Activated CD4-positive, alpha-beta T cell treated with anti-CD3 and anti-CD28 coated beads for 1 hour (primary cell): ENCODE results near the gene PAX6.

Experiments used
- DNase-seq: peaks from one replicate; pipeline ENCODE4 v3.0.0-alpha.2; 2020

PAX6 gene

DNA sequence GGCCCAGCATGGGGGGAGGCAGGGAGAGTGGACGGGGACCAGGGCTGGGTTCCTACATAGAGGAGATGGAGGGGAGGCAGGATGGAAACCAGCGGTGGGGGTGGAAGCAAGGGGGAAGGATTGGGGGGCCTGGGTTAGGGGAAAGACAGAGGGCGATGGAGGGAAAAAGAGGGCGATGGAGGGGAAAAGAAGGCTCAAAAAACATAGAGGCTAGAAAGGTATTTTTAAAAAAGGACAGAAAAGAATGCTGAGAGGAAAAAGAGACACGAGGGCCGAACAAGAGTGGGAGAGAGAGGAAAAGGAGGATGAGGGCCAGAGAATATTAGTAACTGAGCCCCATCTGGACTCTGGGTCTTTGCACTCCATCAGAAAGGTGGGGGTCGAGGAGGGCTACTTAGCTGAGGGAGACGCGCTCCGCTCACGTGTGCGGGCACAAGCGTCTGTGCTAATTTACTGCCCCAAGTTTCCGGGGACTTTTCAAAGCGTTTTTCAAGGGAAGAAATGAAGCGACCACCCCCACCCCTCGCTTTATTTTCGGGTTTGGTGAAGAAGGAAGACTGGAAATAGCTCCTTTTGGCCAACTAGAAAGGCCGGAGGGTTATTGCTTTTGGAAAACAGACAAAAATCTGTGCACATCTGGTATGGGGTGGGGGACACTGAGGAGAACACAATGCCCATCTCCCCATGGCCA lies 14.5 kb downstream of the PAX6 start:
- DNase-seq, result no peak

DNA sequence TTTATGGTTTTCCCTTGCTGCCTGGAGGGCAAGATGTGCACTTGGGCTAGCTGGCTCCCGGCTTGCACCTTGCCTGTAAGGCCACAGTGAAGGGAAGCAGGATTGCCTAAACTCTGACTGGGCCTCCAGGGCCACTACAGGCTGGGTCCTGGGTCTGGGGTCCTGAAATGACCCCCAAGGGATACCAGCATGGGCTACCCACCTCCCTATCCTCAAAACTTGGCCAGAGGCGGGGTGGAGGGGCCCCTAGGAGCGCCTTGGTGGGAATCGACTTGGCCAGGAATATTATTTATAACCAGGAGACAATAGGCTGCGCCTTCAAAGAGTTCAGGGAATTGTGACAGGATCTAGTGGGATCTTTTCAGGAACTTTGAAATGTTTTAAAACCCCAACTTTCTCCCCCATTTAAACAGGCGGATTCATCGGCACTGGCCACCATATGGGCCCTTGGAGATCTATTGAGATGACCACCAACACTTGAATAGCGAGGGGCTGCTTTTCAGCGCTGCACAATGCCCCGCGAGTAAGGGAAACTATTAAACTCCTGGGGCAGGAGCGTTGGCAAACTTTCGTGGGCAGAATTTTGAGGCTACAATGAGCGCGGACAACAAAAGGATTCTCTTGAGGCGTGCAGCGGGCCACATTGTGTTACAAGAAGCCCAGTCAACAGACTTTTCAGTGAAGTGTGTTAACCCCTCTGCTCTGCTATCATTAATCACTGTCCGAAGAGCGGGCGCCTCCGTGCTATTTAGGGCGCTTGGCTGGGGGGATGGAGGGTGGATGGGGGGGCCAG lies 15.2 kb downstream of the PAX6 start:
- DNase-seq, result no peak

DNA sequence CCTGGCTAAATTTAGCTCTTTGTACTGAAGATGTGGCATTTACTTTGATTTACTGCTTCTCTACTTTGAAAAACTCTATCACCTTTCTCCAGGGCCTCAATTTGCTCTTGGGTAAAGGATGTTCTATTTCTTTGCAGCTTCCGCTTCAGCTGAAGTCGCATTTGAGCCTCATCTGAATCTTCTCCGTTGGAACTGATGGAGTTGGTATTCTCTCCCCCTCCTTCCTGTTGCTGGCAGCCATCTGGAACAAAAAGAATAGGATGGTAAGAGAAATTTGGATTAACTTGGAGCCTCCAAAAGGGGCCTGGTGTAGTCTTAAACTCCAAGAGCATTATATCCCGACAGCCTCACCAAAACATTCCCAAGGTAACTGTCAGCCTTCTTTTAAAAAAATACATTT lies 16.6 kb downstream of the PAX6 start:
- DNase-seq, result no peak

DNA sequence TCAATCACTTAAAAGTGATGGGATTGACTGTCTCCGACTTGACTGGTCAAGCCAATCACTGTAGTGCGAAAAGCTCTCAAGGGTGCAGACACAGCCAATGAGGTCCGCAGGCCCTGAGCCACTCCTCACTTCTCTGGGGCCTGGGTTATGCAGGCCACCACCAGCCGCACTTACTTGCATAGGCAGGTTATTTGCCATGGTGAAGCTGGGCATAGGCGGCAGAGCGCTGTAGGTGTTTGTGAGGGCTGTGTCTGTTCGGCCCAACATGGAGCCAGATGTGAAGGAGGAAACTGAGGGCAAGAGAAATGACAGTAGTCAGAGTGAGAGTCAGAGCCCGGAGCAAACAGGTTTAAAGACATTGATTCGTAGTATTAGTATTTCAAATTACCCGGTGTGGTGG lies 17.9 kb downstream of the PAX6 start:
- DNase-seq, result no peak

DNA sequence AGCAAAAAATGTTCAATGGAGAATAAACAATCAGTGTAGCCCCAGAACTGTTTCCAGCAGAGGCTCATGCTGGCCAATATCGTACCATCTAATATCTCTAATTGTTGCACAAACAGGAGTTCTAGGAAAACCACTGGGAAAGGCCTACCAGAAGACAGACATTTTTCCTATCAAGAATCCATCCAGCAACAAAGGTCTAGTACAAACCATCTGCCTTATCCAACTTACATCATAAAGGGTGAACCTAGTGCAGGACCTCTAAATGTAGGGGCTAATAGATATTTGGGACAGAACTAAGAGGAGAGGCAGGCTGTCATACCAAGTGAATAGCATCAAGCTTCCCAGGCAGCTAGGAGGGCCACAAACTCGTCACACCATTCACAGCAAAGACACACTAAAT lies 18.7 kb downstream of the PAX6 start:
- no peak for DNase-seq

DNA sequence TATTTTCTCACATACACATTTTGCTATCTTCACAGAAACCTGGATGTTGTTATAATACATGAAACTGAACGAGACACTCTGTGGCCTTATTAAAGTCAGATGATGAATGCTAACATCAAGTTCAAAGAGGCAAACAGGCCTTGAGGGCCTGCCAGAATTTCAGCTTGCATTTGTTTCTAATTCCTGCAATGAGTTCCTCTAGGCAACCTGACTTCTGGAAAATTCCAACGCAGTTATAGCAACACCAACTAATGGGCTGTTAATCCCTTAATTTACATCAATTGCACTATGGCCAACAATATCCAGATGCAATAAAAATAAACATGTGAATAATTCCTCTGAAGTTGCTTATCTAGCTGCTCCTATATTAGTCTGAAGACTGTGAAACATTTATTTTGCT lies 19.1 kb downstream of the PAX6 start:
- no peak for DNase-seq

DNA sequence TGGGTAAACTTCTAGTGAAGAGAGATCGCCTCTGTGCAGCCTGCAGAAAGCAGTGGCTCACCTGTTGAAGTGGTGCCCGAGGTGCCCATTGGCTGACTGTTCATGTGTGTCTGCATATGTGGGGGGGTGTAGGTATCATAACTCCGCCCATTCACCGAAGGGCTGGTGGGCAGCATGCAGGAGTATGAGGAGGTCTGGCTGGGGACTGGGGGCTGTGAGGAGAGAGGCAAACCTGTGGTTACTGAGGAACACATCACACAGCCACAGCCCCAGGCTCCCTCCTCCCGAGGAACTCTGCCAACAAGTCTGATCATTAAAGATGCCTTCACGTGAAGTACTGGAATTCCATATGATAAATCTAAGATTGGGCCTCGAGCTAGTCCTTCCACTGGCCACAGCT lies 20.5 kb downstream of the PAX6 start:
- DNase-seq, result no peak

DNA sequence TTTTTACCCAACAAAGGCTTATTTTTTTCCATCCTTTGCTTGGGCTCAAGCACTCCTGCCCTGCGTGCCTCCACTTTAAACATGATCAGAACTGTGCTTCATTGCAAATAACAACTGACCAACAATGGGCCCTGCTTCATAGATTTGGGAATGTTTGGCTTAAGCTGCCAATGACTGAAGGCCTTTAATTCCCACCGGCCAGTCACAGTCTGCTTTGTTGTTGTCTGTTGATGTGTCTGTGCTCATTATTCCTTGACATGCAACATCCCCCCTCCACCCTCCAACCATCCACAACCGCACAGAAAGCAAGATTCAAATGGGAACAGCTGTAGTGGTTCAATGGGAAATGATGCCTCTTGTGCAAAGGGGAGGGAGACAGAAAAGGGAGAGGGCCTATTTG lies 23.0 kb downstream of the PAX6 start:
- DNase-seq, result no peak

DNA sequence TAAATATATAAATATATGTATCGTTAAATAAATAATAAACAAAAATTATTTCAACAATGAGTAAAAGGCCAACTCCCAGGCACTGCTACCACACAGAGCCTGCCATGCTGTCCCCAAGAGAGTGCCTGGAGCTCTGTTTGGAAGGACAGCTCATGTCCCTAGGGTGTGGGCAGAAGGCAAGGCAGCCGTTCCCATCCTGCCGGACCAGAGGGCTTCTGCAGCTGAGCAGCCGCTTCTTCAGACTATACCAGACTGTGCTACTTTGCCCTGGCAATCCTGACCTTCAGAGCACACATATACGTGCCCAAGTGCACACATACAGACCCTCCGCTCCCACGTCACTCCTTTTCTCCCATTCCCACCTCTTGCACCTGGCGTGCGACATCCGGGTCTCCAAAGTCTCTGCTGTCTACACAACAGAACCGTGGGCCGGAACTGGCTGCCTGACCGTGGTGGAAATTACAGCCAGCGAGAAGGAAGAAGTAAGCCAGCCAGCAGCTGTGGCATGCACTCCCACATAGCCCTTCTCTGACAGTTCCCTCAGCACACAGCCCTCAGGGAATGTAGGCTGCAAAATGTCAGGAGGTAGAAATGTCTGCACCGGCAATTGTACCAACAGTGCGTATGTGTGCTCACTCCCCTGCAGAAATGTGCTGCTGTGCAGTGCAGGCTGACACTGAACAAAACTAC lies 24.0 kb downstream of the PAX6 start:
- DNase-seq, result no peak

DNA sequence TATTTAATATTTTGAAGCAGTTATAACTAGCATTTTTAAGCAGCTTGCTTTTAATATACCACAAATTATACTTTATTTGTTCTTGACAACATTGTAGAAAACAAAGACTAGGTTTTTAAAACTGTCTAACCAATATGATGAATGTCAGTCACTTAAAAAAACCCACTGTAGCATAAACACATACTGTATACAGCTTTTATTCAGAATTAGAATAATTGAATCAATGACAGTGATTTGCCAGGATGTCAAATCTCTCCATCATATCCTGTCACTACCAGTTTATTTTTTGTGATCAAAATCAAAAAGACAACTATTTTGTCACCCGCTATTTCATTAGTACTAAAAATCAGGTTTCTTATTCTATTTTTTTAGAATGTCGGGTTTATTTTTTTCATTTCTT lies 26.5 kb downstream of the PAX6 start:
- DNase-seq, result no peak

DNA sequence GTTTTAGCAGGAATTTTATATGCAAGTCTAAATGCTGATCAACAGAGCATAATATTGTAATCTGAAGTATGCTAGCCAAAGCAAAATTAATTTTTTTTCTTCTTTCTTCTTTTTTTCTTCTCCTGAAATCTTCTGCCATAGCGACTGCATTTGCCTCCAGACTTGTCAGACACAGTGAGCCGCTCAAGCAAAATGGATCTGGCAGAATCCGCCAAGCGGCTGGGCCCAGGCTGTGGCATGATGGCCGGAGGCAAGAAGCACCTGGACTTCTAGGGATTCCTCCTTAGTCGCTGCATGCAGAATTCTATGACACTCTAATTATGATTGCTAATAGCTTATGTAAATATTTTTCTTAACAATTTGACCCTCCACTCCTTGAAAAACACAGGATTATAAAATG lies 27.9 kb downstream of the PAX6 start:
- DNase-seq, result no peak

DNA sequence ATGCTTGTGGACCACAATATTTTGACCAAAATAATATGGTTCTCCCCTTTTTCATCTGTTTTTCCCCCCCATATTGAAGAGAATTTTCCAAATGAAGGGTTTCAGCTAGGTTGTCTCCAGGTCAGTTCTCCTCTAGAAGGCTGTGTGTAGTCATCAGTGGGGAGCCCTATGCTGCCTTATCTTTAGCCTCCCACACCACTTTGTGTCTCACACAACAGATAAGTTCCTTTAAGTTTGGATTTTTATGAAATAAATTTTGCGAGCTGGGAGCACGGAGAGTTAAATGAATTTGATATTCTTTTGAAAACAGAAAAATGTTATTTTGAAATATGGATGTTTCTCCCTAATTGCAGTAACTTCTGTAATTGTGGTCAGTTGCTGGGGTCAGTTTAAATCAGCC lies 28.9 kb downstream of the PAX6 start:
- DNase-seq, result no peak

DNA sequence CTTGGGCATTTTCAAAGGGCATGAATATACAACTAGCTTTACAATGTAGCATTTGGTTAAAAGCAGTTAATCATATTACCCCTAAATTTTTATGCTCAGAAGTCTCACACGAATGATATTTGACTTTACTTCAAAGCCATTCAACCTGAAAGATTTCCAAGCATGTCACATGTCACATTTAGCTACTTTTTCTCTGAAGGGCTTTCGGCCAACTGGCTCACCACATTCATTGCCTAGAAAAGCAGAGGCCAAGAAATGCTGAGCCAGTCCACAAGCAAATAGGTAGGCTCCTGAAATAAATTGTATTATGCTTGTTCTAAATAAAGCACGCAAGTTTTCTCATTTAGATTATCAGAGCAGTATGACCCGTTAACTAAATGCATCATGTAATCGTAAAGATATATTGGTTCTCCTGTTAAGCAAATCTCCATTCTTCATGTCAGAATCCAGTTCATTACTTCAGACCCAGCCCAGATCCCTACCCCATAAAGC lies 30.6 kb downstream of the PAX6 start:
- no peak for DNase-seq

DNA sequence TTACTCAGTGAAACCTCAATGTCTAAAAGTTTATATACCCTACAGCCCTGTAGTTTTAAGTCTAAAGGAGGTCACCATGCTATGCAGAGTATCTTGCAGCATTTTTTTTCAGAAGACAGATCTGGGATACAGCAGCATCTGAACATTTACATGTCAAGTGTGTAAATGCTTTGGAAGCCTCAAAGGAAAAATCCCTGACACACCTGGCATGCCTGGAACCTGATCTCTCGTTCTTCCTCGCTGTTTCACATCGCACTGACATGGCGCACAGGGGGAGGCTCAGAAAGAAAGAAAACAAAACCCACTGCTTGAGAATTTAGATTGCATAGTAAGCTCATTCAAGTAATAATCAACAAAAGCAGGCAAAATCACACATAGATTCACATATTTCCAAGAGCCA lies 31.0 kb downstream of the PAX6 start:
- DNase-seq, result no peak

DNA sequence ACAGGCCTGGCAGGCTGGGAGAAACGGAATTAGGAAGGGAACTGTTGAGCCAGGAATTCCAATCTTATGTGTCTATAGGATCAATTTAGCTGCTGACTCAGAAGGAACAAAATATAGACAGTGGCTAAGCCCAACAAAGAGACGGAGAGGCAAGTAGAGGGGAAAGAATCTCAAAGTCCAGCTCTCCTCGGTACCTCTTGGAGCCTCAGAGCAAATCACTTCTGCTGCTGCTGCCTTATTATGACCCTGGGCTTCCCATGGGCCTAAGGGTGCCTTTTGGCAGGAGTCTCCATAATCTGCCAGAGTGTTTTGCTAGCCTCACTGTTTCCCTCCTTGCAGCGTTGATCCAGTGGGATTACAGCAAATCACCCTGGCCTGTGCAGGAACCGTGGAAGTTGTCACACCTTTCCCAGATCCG lies 31.7 kb downstream of the PAX6 start:
- no peak for DNase-seq

DNA sequence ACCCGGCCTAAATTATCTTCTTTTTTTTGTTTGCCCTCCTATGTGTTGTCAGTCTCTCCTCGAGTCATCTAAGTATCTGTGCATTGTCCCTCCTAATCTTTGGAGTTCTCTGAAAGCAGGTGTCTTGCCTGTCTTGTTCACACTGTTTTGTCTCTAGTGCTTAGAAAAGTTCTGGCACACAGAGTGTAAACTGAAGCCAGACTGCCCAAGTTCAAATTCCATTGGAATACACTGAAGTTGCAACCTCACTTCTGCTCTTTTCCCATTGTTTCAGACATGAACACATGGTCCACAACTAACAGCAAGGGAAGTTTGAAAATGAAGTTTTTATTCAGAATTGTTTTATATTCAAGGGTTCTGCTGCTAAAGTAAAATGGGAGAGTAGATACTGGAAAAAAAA lies 38.7 kb downstream of the PAX6 start:
- no peak for DNase-seq

DNA sequence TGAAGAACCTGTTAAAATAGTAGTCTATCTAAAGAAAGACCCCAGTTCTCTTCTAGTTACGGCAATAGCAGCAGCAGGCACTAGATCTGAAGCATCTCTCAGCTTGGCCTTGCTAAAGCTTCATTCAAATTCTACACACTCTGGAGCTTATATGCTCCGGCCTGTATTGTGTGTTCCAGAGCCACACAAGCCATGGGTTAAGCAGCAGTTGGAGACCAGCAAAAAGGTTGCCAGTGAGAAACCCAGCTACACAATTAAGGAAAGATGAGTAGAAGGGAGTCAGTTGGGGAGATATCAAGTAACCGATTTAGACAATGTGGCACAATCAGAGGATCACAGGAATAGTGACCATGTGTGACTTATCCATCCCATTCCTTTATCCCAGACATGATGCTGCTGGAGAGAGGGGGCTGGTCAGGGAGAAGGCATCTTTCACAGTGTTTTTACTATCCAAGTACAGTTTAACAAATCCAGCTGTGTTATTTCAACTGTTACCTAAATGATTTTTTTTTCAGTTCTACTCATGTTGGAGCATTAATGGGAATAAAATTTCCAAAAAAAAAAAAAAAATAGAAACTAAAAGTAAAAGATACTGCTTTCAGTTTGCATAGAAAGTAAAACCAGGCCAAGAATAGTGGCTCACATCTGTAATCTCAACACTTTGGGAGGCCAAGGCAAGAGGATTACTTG lies 41.0 kb downstream of the PAX6 start:
- DNase-seq, result no peak

DNA sequence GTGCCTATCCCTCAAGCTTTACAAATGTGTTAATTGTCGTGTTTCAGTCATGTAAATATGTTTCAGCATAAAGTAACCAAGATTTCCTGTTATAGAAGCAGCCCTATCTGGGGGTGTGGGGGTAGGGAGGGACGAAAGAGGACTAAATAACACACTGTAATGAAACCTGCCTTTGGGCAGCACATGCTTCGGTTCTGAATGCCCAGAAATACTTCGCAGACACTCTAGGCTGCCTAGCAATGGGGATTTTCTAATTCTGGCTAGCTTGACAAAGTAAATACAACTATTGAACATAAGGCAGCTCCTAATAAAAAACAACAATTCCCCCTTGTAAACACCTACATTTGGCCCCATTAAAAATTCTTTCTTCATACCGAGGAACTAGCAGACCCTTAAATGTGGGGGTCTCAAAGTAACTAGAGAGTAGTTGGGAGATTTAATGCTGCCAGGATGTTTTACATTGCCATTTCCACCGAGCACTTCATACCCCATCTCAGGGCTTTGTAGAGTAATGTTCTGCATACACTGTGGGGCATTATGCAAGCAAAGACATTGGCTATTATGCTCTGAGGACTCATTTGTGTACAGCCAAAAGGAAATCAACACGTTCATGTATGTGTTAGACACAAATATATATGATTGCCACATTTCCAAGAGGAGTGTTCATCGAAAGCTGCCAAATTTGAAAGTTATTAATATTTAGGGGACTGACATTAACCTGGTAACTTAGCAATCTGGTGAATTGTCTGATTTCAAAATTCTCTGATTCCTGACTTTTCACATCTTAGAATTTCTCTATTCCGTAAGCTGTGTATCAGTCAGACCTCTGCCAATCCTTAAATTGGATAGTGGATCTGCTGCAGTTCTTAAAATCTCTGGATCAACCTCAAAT lies 42.1 kb downstream of the PAX6 start:
- DNase-seq, result no peak

DNA sequence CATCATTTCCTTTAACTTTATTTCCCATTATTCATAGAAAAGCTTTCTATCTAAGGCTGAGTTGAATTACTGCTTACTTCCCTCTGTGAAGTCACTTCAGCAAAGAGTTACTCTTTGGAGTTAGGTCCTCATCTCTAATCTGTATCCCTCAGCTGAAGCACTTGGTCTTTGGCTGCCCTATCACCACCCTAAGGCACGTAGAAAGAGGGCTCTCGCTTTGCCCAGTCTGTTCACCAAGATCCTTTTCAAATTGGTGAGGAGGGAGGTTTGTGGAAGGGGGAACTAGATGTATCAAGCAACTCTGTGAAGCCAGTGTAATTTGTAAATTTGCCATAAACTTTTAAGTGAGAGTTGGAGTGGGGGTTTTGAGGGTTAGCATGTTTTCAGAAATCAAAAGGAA lies 43.4 kb downstream of the PAX6 start:
- DNase-seq, result no peak

DNA sequence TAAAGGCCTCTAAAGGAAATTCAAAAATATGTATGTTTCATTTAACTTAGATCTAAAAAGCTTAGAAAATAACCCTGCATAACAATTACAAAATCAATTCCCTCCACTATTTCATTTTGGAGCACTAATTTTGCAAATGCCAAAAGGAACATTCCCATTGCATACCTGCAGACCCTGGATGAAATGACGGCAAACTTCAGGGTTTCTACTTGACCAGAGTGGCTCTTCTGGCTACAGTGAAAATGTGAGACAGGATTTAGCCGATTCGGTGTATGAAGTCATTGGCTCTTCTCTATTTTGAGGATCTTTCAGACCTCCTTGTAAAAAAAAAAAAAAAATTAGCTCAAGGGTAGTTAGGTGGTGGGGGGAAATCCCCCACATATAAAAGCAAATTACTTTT lies 44.1 kb downstream of the PAX6 start:
- no peak for DNase-seq

DNA sequence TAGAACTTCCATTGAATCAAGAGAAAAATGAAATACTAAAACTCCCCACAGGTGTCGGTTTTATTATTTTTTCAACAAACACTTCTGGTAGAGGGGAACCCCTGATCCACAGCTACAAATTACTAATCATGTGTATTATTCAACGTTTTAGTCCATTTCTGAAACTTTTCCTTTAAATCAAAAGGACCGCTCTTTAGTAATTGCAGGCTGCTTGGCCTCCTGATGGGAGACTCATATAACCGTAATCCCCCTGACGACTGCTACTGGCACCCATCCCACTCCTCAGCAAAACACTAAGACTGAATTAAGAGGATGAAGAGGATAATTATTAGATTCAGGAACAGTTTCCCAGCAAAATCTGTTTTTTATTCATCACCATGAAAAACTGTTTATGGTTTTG lies 46.4 kb downstream of the PAX6 start:
- DNase-seq, result no peak

DNA sequence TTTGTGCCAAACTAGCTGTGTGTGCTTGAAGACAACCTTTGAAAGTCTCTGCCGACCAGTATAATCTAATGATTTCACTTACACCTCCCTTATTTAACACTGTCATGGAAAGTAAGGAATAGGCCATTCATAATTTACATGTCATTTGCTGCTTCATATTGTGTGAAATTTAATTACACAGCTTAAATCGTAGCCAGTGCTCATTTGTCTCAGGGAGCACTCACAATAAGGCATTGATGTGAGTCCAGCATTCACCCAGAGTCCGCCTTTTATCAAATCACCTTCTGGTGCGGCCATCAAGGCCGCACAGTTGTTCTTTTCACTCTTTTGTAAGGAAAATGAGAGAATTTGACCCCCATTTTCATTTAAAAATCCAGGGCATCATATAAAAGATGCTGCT lies 46.9 kb downstream of the PAX6 start:
- DNase-seq, result no peak
